ENCODE data around the gene TLL1.

DNA sequence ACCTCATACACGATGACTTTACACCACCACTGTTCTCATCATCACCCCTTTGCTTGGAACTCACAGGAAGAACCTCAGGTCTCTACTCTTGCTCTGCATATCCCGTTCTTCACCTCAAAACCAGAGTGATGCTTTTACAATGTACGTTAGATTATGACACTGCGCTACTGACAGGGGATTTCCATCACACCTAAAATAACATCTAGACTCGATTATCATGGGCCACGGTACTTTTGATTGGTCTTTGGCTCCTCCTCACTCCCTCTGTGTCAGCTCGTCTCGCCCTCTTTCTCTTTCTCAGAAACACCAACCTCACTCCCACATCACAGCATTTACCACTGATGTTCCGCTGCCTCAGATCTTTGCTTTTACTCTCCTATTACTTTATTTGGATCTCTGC is 172.4 kb downstream of the TLL1 start:
- TF ChIP-seq POLR2AphosphoS5 (IDR thresholded peaks at IDR 0.05), result no peak
- TF ChIP-seq, protein P1, sequence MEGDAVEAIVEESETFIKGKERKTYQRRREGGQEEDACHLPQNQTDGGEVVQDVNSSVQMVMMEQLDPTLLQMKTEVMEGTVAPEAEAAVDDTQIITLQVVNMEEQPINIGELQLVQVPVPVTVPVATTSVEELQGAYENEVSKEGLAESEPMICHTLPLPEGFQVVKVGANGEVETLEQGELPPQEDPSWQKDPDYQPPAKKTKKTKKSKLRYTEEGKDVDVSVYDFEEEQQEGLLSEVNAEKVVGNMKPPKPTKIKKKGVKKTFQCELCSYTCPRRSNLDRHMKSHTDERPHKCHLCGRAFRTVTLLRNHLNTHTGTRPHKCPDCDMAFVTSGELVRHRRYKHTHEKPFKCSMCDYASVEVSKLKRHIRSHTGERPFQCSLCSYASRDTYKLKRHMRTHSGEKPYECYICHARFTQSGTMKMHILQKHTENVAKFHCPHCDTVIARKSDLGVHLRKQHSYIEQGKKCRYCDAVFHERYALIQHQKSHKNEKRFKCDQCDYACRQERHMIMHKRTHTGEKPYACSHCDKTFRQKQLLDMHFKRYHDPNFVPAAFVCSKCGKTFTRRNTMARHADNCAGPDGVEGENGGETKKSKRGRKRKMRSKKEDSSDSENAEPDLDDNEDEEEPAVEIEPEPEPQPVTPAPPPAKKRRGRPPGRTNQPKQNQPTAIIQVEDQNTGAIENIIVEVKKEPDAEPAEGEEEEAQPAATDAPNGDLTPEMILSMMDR (IDR thresholded peaks at IDR 0.05 in 8 of 11, conservative IDR thresholded peaks at IDR 0.05 in 3 of 11), result no peak

Data from spleen (tissue), 7 donors.